ENCODE data around the gene PRKCD.
"Not testable (repeated sequence)": the region's sequence is repeated elsewhere in the genome, so short reads cannot be mapped to it uniquely, and the experiment has no call there.

Gene PRKCD

GRCh38 chr3:53150247-53151085 is 10.5 kb upstream of the PRKCD start:
- no peak overlapping the region for H3K4me3 ChIP-seq (ENCODE audit: low read depth, low read length)
- TF ChIP-seq, protein P1, sequence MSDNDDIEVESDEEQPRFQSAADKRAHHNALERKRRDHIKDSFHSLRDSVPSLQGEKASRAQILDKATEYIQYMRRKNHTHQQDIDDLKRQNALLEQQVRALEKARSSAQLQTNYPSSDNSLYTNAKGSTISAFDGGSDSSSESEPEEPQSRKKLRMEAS (IDR thresholded peaks at IDR 0.05; ENCODE audit: low read depth, low read length), result no peak
- TF ChIP-seq POLR2A (IDR thresholded peaks at IDR 0.05; ENCODE audit: extremely low read depth, insufficient read length), result no peak
- TF ChIP-seq MYC (IDR thresholded peaks at IDR 0.05; ENCODE audit: low read depth, low read length), result no peak
- TF ChIP-seq CTCF (IDR thresholded peaks at IDR 0.05; ENCODE audit: low read depth, low read length), result no peak
- DNase-seq (ENCODE audit: low read depth), result no peak

DNA sequence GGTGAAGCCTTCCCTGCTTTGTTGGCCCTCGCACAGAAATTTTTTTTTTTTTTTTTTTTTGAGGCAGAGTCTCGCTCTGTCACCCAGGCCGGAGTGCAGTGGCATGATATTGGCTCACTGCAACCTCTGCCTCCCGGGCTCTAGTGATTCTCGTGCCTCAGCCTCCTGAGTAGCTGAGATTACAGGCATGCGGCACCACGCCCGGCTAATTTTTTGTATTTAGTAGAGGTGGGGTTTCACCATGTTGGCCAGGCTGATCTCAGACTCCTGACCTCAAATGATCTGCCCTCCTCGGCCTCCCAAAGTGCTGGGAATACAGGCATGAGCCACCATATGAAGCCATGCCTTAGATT is 9.9 kb upstream of the PRKCD start:
- not testable (repeated sequence) for H3K4me3 ChIP-seq (ENCODE audit: low read depth, low read length); DNase-seq (ENCODE audit: low read depth)

GRCh38 chr3:53151465-53151864 is 9.5 kb upstream of the PRKCD start:
- TF ChIP-seq POLR2A (IDR thresholded peaks at IDR 0.05; ENCODE audit: extremely low read depth, insufficient read length) (no peak), CTCF (IDR thresholded peaks at IDR 0.05; ENCODE audit: low read depth, low read length) (no peak), MYC (IDR thresholded peaks at IDR 0.05; ENCODE audit: low read depth, low read length) (no peak)
- TF ChIP-seq, protein P1 (IDR thresholded peaks at IDR 0.05; ENCODE audit: low read depth, low read length), result no peak
- no peak overlapping the region for H3K4me3 ChIP-seq (ENCODE audit: low read depth, low read length)
- no peak for DNase-seq (ENCODE audit: low read depth)

GRCh38 chr3:53151870-53152660 is 8.9 kb upstream of the PRKCD start:
- DNase-seq (ENCODE audit: low read depth), result no peak
- TF ChIP-seq, protein P1 (IDR thresholded peaks at IDR 0.05; ENCODE audit: low read depth, low read length), result no peak
- TF ChIP-seq CTCF (IDR thresholded peaks at IDR 0.05; ENCODE audit: low read depth, low read length), result no peak
- TF ChIP-seq MYC (IDR thresholded peaks at IDR 0.05; ENCODE audit: low read depth, low read length), result no peak
- TF ChIP-seq POLR2A (IDR thresholded peaks at IDR 0.05; ENCODE audit: extremely low read depth, insufficient read length), result no peak
- no peak overlapping the region for H3K4me3 ChIP-seq (ENCODE audit: low read depth, low read length)

DNA sequence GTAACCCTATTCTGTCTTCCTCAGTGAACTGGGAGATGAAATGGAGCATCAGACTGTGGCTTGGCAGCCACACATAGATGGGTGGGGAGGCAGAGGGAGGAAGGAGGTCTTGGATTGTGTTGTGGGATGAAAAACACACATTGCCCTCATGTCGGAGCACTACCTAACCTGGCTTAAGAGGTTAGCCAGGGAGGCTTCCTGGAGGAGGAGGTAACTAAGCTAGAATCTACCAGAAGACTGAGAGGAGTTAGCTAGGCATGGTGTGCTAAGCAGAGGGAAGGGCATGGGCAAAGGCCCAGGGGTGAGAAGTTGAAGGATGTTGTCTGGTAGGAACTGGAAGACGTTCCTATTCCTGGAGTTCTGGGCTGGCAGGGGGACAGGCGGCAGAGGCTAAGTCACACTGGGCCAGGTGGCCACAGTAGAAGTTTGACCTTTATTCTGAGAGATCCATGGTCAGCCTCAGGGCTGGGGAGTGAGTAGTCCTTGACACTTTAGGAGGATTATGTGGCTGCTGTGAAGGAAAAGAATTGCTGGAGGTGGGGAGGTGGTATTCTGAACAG is 7.7 kb upstream of the PRKCD start:
- H3K4me3 ChIP-seq (ENCODE audit: low read depth, low read length), result no peak overlapping the region
- DNase-seq (ENCODE audit: low read depth), result no peak
- no peak for TF ChIP-seq MYC (IDR thresholded peaks at IDR 0.05; ENCODE audit: low read depth, low read length)
- TF ChIP-seq CTCF (IDR thresholded peaks at IDR 0.05; ENCODE audit: low read depth, low read length), result no peak
- no peak for TF ChIP-seq POLR2A (IDR thresholded peaks at IDR 0.05; ENCODE audit: extremely low read depth, insufficient read length)
- TF ChIP-seq, protein P1 (IDR thresholded peaks at IDR 0.05; ENCODE audit: low read depth, low read length), result no peak

DNA sequence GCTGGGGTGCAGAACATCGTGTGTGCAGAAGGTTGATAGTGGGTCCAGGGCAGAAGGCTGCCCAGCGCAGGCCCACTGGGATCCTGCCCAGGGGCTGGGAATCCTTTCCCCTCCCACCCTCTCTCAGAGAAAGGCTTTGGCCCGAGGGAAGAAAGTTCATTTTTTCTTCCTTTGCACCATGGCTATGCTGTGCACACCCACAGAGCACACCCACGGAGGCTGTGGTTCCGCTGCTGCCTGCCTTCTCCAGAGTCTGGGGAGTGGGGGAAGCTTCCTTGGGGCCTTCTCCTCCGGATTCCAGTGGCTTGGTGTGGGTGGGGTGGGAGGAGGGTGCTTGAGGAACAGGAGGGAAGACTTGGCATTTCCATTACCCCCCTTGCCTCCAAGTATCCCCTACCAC is 7.0 kb upstream of the PRKCD start:
- DNase-seq (ENCODE audit: low read depth), result no peak
- no peak for TF ChIP-seq POLR2A (IDR thresholded peaks at IDR 0.05; ENCODE audit: extremely low read depth, insufficient read length)
- TF ChIP-seq MYC (IDR thresholded peaks at IDR 0.05; ENCODE audit: low read depth, low read length), result no peak
- no peak for TF ChIP-seq CTCF (IDR thresholded peaks at IDR 0.05; ENCODE audit: low read depth, low read length)
- TF ChIP-seq, protein P1 (IDR thresholded peaks at IDR 0.05; ENCODE audit: low read depth, low read length), result no peak

More for the DNA sequence above, 7.0 kb upstream of the PRKCD start:
- H3K4me3 ChIP-seq (ENCODE audit: low read depth, low read length), result no peak overlapping the region

Measured in NB4 (cell line).